SHP77 treated with DMSO at 0.1 percent for 48 hours (cell line): ENCODE data around the gene SPNS2.

ENCODE experiments used
- DNase-seq: peaks from one replicate; lab custom pipeline; 2025; lab: John Stamatoyannopoulos, UW

The SPNS2 gene

DNA sequence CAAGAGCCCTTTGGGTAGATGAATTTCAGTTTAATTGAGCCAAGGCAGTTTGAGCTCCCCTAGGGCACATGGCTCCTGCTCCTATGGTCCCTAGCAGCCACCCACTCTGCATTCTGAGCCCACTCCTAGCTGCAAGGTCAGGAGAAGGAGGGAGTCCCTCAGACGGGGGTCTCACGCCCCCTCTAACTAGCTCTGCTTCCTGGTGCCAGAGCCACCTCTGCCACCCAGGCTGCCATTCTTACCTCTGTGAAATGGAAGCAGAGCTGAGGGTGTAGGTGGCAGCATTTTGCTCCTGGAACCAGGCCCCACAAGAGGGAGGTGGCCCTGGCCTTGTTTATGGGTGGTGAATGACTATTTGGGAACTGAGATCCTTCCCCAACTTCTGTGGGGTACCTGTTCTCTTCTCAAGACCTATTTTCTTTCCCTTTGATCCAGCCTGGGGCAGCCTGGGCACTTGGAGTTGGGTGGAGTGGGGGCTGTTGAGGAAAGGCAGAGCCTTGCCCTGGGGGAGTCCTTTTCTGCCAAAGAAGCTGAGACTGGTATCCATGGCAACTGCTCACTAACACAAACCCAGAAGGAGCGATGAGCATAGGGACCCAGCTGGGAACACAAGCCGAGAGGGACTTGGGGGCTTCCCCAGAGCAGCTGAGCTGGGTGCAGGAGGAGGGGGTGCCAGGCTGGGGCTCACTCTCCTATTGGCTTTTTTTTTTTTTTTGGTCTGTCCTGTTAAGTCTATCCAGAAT lies 4.8 kb downstream of the SPNS2 start:
- DNase-seq = no peak

GRCh38 chr17:4504188-4504587 lies 5.5 kb downstream of the SPNS2 start:
- no peak for DNase-seq

DNA sequence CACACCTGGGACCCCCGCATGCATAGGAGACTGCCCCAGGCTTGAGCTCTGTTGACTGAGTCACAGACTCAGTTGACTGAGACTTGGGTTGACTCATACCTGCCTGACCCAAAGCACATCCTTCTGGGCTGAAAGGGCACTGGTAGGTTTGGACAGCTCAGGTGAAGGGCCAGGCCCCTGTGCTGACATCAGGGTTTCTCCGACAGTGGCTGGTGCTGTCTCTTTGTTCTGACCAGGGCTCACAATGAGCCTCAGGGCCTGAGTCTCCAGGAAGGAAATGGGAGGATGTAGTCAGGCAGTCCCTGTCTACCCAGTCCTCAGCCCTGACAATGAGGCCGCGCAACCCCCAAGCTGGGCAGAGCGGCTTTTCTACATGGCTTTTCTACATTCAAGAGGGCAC lies 6.5 kb downstream of the SPNS2 start:
- no peak for DNase-seq

DNA sequence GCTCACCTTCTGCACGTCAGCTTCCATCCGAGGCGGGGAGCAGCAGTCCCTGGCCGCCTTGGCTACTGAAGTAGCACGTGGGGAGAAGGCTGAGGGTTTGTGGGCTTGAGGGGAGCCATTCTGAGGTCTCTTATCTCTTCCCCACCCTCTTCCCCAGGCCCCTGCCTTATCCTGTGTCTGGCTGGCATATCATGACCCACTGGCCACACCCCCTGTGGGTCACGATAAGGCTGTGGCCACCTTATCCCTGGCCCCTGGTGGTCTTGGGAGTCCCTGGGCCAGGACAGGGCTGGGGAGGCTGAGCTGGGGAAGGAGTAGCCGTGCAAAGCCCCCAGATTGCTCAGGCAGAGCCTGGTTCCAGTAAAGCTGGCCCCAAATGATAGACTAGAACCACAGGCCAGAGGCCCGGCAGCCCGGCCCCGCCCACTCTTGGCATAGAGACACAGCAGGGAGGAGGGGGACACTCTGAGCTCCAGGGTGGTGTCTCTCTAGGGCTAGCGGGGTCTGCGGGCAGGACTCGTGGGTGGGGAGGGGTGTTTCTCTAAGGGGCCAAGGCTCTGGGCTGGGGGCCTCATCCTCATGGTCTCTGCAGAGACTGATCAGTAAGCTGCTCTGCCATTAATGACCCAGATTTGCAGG lies 7.6 kb downstream of the SPNS2 start:
- DNase-seq = no peak

GRCh38 chr17:4506892-4507291 lies 8.2 kb downstream of the SPNS2 start:
- no peak for DNase-seq

DNA sequence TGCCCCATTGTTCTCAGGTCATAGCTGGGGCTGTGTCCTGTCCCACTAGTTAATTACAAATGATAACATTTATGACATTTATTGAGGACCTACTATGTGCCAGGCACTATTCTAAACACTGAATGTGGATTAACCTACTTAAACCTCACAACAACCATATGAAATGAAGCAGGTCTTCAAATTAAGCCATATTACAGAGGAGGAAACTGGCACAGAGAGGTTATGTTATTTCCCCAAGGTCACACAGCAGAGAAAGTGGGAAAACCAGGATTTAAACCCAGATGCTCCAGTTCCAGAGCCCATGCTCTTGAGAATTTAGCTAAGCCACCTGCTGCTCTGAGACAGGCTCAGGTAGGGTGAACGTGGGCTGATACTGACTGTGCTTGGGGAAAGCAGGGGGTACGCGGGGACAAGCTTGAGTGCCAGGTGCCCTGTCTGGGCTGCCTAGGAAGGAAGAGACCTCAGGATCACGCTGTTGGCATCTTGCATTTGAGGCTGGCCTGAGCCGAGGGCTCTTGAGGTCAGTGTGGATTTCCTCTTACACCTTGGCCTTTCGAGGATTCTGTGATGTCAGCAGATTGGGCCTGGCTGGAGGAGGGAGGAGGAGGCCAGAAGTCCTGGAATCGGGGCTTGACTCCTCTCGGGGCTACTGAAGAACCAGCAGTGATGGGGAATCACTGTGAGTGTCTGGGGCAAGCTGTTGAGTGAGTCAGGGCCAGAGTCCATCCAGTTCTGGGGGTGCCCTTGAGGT lies 8.9 kb downstream of the SPNS2 start:
- DNase-seq = no peak

- DNase-seq = no peak
These were observed 9.5 kb downstream of the SPNS2 start for GRCh38 chr17:4508207-4508606.

GRCh38 chr17:4509401-4509800 lies 10.7 kb downstream of the SPNS2 start:
- DNase-seq = no peak

GRCh38 chr17:4509923-4510617 lies 11.4 kb downstream of the SPNS2 start:
- no peak for DNase-seq

DNA sequence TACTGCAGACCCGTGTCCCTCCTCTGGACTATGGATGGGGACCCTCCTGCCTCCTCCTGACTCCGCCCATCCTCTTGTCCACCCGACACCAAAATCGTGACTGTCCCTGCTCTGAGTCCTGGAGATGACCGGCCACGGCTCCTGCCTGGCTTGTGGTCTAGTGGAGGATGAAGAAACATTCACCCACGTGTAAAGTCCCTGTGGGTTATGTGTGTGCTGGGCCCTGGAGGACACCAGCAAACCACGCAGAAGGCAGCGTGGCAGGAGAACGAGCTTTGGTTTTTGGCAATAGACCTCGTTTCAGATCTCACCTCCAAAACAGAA lies 11.9 kb downstream of the SPNS2 start:
- DNase-seq = no peak

- no peak for DNase-seq
These were observed 12.7 kb downstream of the SPNS2 start for GRCh38 chr17:4511199-4511932.

GRCh38 chr17:4512156-4513112 lies 13.8 kb downstream of the SPNS2 start:
- no peak for DNase-seq

DNA sequence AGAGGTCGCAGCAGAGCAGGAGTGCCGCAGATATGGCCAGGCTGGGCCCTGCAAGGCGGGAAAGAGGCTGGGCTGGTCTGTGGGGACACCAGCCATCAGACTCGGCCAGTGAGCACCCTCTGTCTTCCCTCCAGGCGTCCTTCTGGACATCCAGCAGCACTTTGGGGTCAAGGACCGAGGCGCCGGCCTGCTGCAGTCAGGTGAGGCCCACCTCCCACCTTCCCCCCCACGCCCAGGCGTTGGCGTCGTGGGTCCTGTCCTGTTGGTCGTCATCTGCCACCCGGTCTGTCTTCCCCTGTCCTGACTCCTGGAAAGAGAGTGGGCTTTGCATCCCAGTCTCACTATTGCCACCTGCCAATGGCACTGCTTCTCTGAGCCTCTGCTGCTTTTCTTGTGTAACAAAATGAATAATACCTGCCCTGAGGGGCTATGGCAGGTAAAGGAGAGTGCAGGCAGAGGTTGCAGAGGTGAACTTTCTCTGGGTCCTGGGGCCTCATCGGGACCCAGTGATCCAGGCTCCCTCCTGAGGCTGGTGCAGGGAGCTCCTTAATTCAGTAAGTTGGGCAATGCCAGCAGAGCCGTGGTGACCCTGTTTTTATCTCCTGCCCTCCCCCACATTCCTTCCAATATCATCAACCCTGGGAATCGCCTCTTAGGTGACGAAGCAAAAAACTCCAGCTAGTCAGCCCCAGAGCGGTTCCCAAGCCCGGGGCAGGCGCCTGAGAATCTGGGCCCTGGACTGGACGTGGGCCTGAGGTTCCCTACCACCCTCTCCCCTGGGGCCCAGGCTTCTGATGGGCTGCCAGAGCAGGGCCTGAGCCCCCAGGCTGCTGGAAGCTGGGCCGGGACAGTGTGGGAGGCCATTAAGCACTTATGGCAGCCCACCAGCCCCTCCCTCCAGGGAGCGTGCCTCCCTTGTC lies 14.7 kb downstream of the SPNS2 start:
- no peak for DNase-seq

DNA sequence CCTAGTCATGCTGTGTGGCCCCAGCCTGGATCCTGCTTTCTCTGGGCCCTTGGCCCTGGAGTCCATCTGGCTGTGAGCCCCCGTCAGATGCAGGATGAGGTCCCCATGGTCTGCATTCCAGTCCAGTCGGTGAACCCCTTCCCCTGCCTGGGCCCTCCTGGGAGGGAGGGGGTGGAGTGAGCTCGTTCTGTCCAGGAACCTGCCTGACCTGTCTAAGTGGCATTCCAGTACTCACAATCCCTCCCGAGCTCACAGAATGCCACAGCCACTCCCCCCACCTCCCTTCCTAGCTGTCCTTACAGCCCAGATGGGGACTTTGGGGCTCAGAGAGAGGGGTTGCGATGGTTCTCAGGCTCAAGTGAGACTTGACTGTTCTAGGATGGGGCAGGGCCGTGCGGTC lies 15.5 kb downstream of the SPNS2 start:
- DNase-seq = no peak

- DNase-seq = no peak
These were observed 16.1 kb downstream of the SPNS2 start for GRCh38 chr17:4514779-4515178.

DNA sequence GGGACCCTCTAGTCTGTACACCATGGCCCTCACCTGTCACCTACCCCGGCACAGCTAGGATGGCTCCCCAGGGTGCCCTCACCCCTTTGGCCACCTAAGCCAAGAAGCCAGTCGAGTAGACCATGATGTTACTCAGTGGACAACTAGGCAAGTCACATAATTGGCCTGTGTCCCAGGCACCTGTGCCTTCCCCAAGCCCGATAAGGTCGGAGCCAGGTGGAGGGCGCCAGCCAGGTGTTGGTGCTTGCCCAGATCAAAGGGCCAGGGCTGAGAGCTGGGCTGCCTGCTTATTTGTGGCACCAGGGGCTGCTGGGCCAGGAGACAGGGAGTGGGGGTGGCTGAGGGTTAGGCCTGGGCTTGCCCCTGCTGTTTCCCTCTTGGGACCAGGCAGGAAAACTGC lies 16.8 kb downstream of the SPNS2 start:
- no peak for DNase-seq

DNA sequence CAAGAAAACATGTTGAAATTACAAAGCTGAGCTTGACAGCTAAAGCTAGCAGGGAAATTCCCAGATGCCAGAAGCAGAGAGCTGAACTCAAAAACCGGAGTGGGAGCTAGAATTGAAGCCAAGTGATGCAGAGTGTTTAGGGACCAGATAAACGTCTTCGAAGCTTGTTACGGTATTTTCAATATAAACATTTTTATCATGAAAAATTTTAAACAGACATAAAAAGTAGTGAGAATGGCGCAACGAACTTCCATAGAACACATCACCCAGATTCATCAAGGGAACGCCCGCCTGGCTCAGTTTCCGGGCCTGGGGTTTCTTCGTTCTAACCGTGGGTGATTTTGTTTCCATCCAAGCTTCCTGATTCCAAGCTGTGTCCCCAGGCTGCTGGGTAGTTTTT lies 18.1 kb downstream of the SPNS2 start:
- DNase-seq = no peak

- DNase-seq = no peak
These were observed 20.2 kb downstream of the SPNS2 start for GRCh38 chr17:4518901-4519300.

DNA sequence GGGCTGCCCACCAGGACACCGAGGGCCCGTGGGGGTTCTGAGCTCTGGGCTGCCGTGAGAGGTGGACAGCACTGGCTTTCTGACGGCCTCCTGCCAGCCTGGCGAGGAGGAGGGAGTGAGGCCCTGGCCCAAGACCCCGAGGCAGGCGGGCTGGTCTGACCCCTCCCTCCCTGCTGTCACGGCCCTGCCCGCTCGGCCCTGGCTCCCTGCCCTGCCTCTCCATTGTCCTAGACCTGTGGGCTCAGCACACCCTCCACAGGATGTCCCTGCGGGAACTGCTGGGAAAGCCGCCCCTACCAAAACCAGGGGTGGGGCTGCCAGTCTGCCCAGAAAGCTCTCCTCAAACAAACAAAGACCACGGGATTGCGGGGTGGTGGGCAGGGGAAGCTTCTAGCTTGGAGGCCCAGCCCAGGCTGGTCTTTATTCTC lies 20.7 kb downstream of the SPNS2 start:
- no peak for DNase-seq
